ENCODE measurements around the gene TIMD4. TPM values are rescaled to one million over a fixed set of nuclear protein-coding genes. Genes with fewer than 3 reads are reported as not detected.
A peak's percentile ranks its signal among the peaks of the same experiment; 100 is the strongest.
"Not testable (repeated sequence)": the region's sequence is repeated elsewhere in the genome, so short reads cannot be mapped to it uniquely, and the experiment has no call there.

Gene TIMD4
- not detected for total RNA-seq

GRCh38 chr5:156963125-156963524 is at the start of gene TIMD4:
TIMD4 (minus strand) TSS chr5:156963226; CDS start chr5:156963198, 28 bp downstream.
- no peak for DNase-seq

- no peak for DNase-seq
Measured at GRCh38 chr5:157006262-157006661, 43.2 kb upstream of the TIMD4 start.

- DNase-seq, result no peak
Measured at GRCh38 chr5:157004893-157005551, 42.0 kb upstream of the TIMD4 start.

GRCh38 chr5:156991714-156992113 is 28.7 kb upstream of the TIMD4 start:
- DNase-seq, result no peak

GRCh38 chr5:156984064-156984463 is 21.0 kb upstream of the TIMD4 start:
- DNase-seq, result no peak

GRCh38 chr5:156981481-156981880 is 18.5 kb upstream of the TIMD4 start:
- DNase-seq, result no peak

GRCh38 chr5:156974328-156974727 is 11.3 kb upstream of the TIMD4 start:
- DNase-seq, result no peak

- DNase-seq, result no peak
Measured at GRCh38 chr5:156971848-156972525, 9.0 kb upstream of the TIMD4 start.

- no peak for DNase-seq
Measured at GRCh38 chr5:156971415-156971814, 8.4 kb upstream of the TIMD4 start.

GRCh38 chr5:156967386-156967785 is 4.4 kb upstream of the TIMD4 start:
- not testable (repeated sequence) for DNase-seq

- DNase-seq, result no peak
Measured at GRCh38 chr5:156956321-156956720, 6.7 kb downstream of the TIMD4 start.

GRCh38 chr5:156951359-156951758 is 11.7 kb downstream of the TIMD4 start:
- no peak for DNase-seq

GRCh38 chr5:156950716-156951115 is 12.3 kb downstream of the TIMD4 start:
- DNase-seq, result no peak

GRCh38 chr5:156949424-156949823 is 13.6 kb downstream of the TIMD4 start:
- no peak for DNase-seq

GRCh38 chr5:156947925-156948324 is 15.1 kb downstream of the TIMD4 start:
- DNase-seq, result no peak

- no peak for DNase-seq
Measured at GRCh38 chr5:156942064-156942463, 21.0 kb downstream of the TIMD4 start.

GRCh38 chr5:156940462-156940861 is 22.6 kb downstream of the TIMD4 start:
- not testable (repeated sequence) for DNase-seq

- DNase-seq, result no peak
Measured at GRCh38 chr5:156936972-156937371, 26.1 kb downstream of the TIMD4 start.

GRCh38 chr5:156934450-156935211 is 28.4 kb downstream of the TIMD4 start:
- peak; percentile 66 for DNase-seq

- no peak for DNase-seq
Measured at GRCh38 chr5:156929366-156929948, 33.6 kb downstream of the TIMD4 start.

- DNase-seq, result no peak
Measured at GRCh38 chr5:156927545-156927944, 35.5 kb downstream of the TIMD4 start.

GRCh38 chr5:156925767-156926166 is 37.3 kb downstream of the TIMD4 start:
- not testable (repeated sequence) for DNase-seq

Measured in tongue (tissue), 2 donors.